ENCODE measurements around the gene RPL29. TPM values are rescaled to one million over a fixed set of nuclear protein-coding genes. Genes with fewer than 3 reads are reported as not detected.

Gene RPL29
- total and polyA plus RNA-seq, 2 donors (not counting 3 experiments of a cell fraction or from before 2014, with no cell fraction given): 1,236 to 2,177 TPM

- ChIA-PET CTCF (interaction anchor here (0.8 to 5.8 kb wide), 6 partner anchors 10 to 129 kb away, joined by 3 to 59 read pairs (median 4); partner anchors contain the start of gene DUSP7), POLR2A (no interaction called here)
- Histone ChIP-seq H3K27ac (ENCODE audit: insufficient read depth, low read depth, low read length) (no peak overlapping the region), H3K9me1 (replicated peaks; ENCODE audit: control insufficient read depth, extremely low read depth, insufficient read depth, low read length) (no peaks in the 10 kb centered on the region), H3K4me2 (ENCODE audit: insufficient read depth, low read length) (no peak overlapping the region), H3K9ac (replicated peaks; ENCODE audit: extremely low read depth, insufficient read depth, low read length) (no peak overlapping the region), H3K4me3 (replicated peaks in 1 of 3; ENCODE audit: insufficient read depth in 1 of 3, low read depth in 1 of 3, low read length in 3 of 3) (no peak overlapping the region), H3K79me2 (ENCODE audit: control insufficient read depth, insufficient read depth, low read length) (no peaks in the 10 kb centered on the region), H3K4me1 (ENCODE audit: control insufficient read depth, extremely low read depth, insufficient read depth, low read length) (peaks cover 11% of the 10 kb centered on the region), H3K9me3 (replicated peaks; ENCODE audit: control insufficient read depth, insufficient read depth, low read length) (no peaks in the 10 kb centered on the region), H3K36me3 (ENCODE audit: control insufficient read depth in 2 of 2, extremely low read depth in 1 of 2, insufficient read depth in 2 of 2, low read length in 2 of 2) (no peaks in the 10 kb centered on the region), H3K27me3 (ENCODE audit: control insufficient read depth in 2 of 2, insufficient read depth in 2 of 2, low read length in 2 of 2) (no peaks in the 10 kb centered on the region), H2AFZ (ENCODE audit: low read depth, low read length) (peak overlapping the region; percentile 36), H4K20me1 (replicated peaks; ENCODE audit: control insufficient read depth, extremely low read depth, insufficient read depth, low read length) (no peaks in the 10 kb centered on the region)
- FAIRE-seq (no peak), DNase-seq (ENCODE audit: low read depth, low spot score) (no peak)
- intact Hi-C loops (cut with micrococcal nuclease): loop anchor here (1.0 to 2.0 kb wide), 2 partner anchors 32 to 39 kb away; no protein-coding TSS in a partner anchor
- no TSS peak for BruUV-seq (replicated peaks)
- dilution Hi-C loops (cut with MboI; ENCODE audit: extremely low pct_ligation_motif_present, low sequenced_read_pairs): no loop called here
- TF ChIP-seq JUN (IDR thresholded peaks at IDR 0.05; ENCODE audit: borderline replicate concordance, insufficient read depth, insufficient read length, low read depth) (no peak), POLR2AphosphoS5 (IDR thresholded peaks at IDR 0.05; ENCODE audit: insufficient read depth, low read depth, low read length) (no peak), POLR2A (IDR thresholded peaks at IDR 0.05; ENCODE audit: low read depth, low read length) (no peak), CTCF (IDR thresholded peaks at IDR 0.05; ENCODE audit: extremely low read depth in 1 of 2, insufficient read depth in 1 of 2, low read depth in 1 of 2, low read length in 2 of 2) (no peak), GATA2 (IDR thresholded peaks at IDR 0.05; ENCODE audit: insufficient read depth, insufficient read length, low read depth, low read length) (no peak), MYC (IDR thresholded peaks at IDR 0.05; ENCODE audit: low read depth, low read length) (no peak), MAX (IDR thresholded peaks at IDR 0.05; ENCODE audit: insufficient read depth, insufficient read length) (no peak), FOS (IDR thresholded peaks at IDR 0.05; ENCODE audit: borderline replicate concordance, insufficient read depth, low read length) (no peak)
Measured at GRCh38 chr3:52013802-52014598, 18.3 kb upstream of the RPL29 start.

Data from endothelial cell of umbilical vein (primary cell).